GM12878 (cell line): ENCODE data around the gene SMPD1. TPM values are rescaled to one million over a fixed set of nuclear protein-coding genes. Genes with fewer than 3 reads are reported as not detected.

Experiments
- ATAC-seq: fragments of 200-7000 bp; cut with Tn5 transposase; 3 replicates; pipeline ENCODE4 v1.9.1; 2020; ENCODE audit warnings: mild to moderate bottlenecking, moderate library complexity
- BruUV-seq: library from RNA; stranded (reverse); fragments of 400-500 nt; replicated peaks from 2 replicates; lab custom pipeline; 2021; lab: Mats Ljungman, UMichigan
- CTCF ChIA-PET: fragments of 300-600 bp; sonication (Branson Sonifier 250); formaldehyde crosslinking; extraction: SDS; loops from one replicate; lab custom pipeline; 2021; ENCODE audit warnings: inconsistent platforms; lab: Yijun Ruan, JAX
- POLR2A ChIA-PET: fragments of 350-600 bp; formaldehyde crosslinking; extraction: SDS; loops from one replicate; lab custom pipeline; 2021; ENCODE audit warnings: inconsistent platforms; lab: Charles Lee
- RAD21 ChIA-PET: fragments of 300-600 bp; sonication (Branson Sonifier 250); formaldehyde crosslinking; loops from one replicate; lab custom pipeline; 2023; ENCODE audit warnings: antibody characterized with exemption; ENCODE audit not compliant: unreplicated experiment; lab: Charles Lee
- SMC1A ChIA-PET: fragments of 300-600 bp; sonication (Branson Sonifier 250); formaldehyde crosslinking; loops from one replicate; lab custom pipeline; 2023; ENCODE audit not compliant: unreplicated experiment, uncharacterized antibody; lab: Charles Lee
- DNase-seq: peaks from one replicate; pipeline ENCODE4 v3.0.0-alpha.2; 2011; ENCODE audit warnings: low read depth, low spot score
- FAIRE-seq: peaks from 3 replicates; lab custom pipeline; 2011; peaks lifted over from hg19 to GRCh38; lab: Jason Lieb, UNC
- H2AFZ ChIP-seq: 2 replicates; pipeline ENCODE4 v1.6.0; 2011; ENCODE audit warnings: low read depth, low read length, control low read depth; ENCODE audit not compliant: control insufficient read depth
- H3K27ac ChIP-seq: 2 replicates; pipeline ENCODE4 v1.5.1; 2011; ENCODE audit warnings: control low read depth; ENCODE audit not compliant: control insufficient read depth, insufficient read depth
- H3K27me3 ChIP-seq, 2 experiments: replicated peaks in 1 of 2; 2 replicates each; pipeline versions ENCODE4 v1.6.0 to v1.6.1; 2011; ENCODE audit warnings: low read length in 1 of 2; ENCODE audit not compliant: control insufficient read depth in 2 of 2, insufficient read depth in 2 of 2
- H3K36me3 ChIP-seq, 2 experiments: 2 replicates each; pipeline ENCODE4 v1.5.1; 2011; ENCODE audit warnings: low read length in 1 of 2; ENCODE audit not compliant: control insufficient read depth in 2 of 2, insufficient read depth in 2 of 2
- H3K4me1 ChIP-seq: 2 replicates; pipeline ENCODE4 v1.6.1; 2011; ENCODE audit warnings: mild to moderate bottlenecking, low read length, moderate library complexity, mixed read lengths; ENCODE audit not compliant: control insufficient read depth, insufficient read depth
- H3K4me2 ChIP-seq: 2 replicates; pipeline ENCODE4 v1.6.0; 2011; ENCODE audit warnings: control low read depth; ENCODE audit not compliant: control insufficient read depth, insufficient read depth
- H3K4me3 ChIP-seq: fragments of 200-600 bp; sonication (generic); 2 replicates; pipeline ENCODE4 v1.5.1; 2016
- H3K79me2 ChIP-seq: 2 replicates; pipeline ENCODE4 v1.6.0; 2011; ENCODE audit warnings: low read length; ENCODE audit not compliant: control insufficient read depth, insufficient read depth
- H3K9ac ChIP-seq: 2 replicates; pipeline ENCODE4 v1.8.0; 2011; ENCODE audit warnings: low read length, control low read depth, mixed read lengths; ENCODE audit not compliant: control insufficient read depth, insufficient read depth
- H3K9me3 ChIP-seq: replicated peaks from 3 replicates; pipeline ENCODE4 v1.5.1; 2011; ENCODE audit warnings: mild to moderate bottlenecking, low read length; ENCODE audit not compliant: control insufficient read depth, insufficient read depth
- H4K20me1 ChIP-seq: 2 replicates; pipeline ENCODE4 v1.6.0; 2011; ENCODE audit not compliant: control insufficient read depth, insufficient read depth
- ATF2 ChIP-seq: IDR thresholded peaks from 2 replicates; pipeline ENCODE4 v1.6.1; 2012; ENCODE audit warnings: low read length, inconsistent platforms
- CUX1 ChIP-seq: IDR thresholded peaks from 2 replicates; pipeline ENCODE4 v1.6.1; 2012; ENCODE audit warnings: improper control_type of control experiment, low read depth, low read length; ENCODE audit not compliant: insufficient replicate concordance
- GABPA ChIP-seq: IDR thresholded peaks from 2 replicates; pipeline ENCODE4 v1.6.1; 2014; ENCODE audit warnings: antibody characterized with exemption, low read depth, mild to moderate bottlenecking, inconsistent platforms
- NFYB ChIP-seq: IDR thresholded peaks from 2 replicates; pipeline ENCODE4 v1.6.1; 2011; ENCODE audit warnings: low read depth, mild to moderate bottlenecking, low read length, improper control_type of control experiment, moderate library complexity; ENCODE audit not compliant: insufficient read depth
- NR2F1 ChIP-seq: fragments of 450-650 bp; conservative IDR thresholded peaks from 2 replicates; pipeline ENCODE4 v1.6.1; 2017; ENCODE audit warnings: mild to moderate bottlenecking
- POU2F2 ChIP-seq: IDR thresholded peaks from 3 replicates; pipeline ENCODE4 v1.6.1; 2011; ENCODE audit warnings: low read depth, mild to moderate bottlenecking, low read length, borderline replicate concordance
- RELB ChIP-seq: fragments of 450-650 bp; IDR thresholded peaks from 2 replicates; pipeline ENCODE4 v1.6.1; 2017; ENCODE audit warnings: low read depth, mild to moderate bottlenecking, moderate library complexity
- SMAD1 ChIP-seq: fragments of 450-650 bp; IDR thresholded peaks from 2 replicates; pipeline ENCODE4 v1.6.1; 2018; ENCODE audit warnings: mild to moderate bottlenecking, low read depth; ENCODE audit not compliant: partially characterized antibody
- TARDBP ChIP-seq: IDR thresholded peaks from 2 replicates; pipeline ENCODE4 v1.6.1; 2016; ENCODE audit warnings: borderline replicate concordance
- ZBED1 ChIP-seq: IDR thresholded peaks from 2 replicates; pipeline ENCODE4 v1.6.1; 2016; ENCODE audit warnings: borderline replicate concordance
- ZBTB40 ChIP-seq: fragments of 450-650 bp; IDR thresholded peaks from 2 replicates; pipeline ENCODE4 v1.6.1; 2016; ENCODE audit warnings: mild to moderate bottlenecking, moderate library complexity, borderline replicate concordance
- ZZZ3 ChIP-seq: IDR thresholded peaks from 2 replicates; pipeline ENCODE4 v1.6.1; 2011; ENCODE audit warnings: low read depth; ENCODE audit not compliant: control insufficient read depth, insufficient read length
- WGBS: methylation state at CpG from one replicate; pipeline ENCODE4 v1.1.6; 2016; ENCODE audit warnings: low lambda C conversion rate; ENCODE audit not compliant: insufficient replicate concordance, insufficient coverage; ENCODE audit errors: missing lambda C conversion rate; 5-methylcytosine and 5-hydroxymethylcytosine counted together
- in situ Hi-C: fragments of 300-500 bp; cut with MboI; formaldehyde crosslinking; loops from 9 replicates; pipeline ENCODE4 v1.14.3; 2018; ENCODE audit warnings: mixed read lengths
- intact Hi-C: fragments of 100-400 bp; cut with micrococcal nuclease; formaldehyde crosslinking; loops from one replicate; pipeline ENCODE4 v1.14.2; 2022; ENCODE audit not compliant: unreplicated experiment
- polyA plus RNA-seq, 11 experiments: library from polyadenylated mRNA; depleted of rRNA in 4 of 11; unstranded in 6 of 11; stranded (reverse) in 5 of 11; fragments of >200 nt; fragmentation: Nextera tagmentation in 4 of 11; fragmentation: Illumina TruSeq in 1 of 11; extraction: Ambion mirVana in 4 of 11; extraction: Trizol in 1 of 11; gene quantifications; 1 replicate in 1 of 11; 2 replicates in 10 of 11; pipeline versions ENCODE4 v1.2.1 to v1.2.3, GENCODE V29; 2011 to 2016; ENCODE audit warnings: inconsistent platforms in 2 of 11, missing spikeins in 2 of 11, low read depth in 1 of 11
- total RNA-seq, 4 experiments: library from RNA; depleted of rRNA in 3 of 4; stranded (reverse); fragments of >200 nt in 3 of 4; fragmentation: Illumina TruSeq in 1 of 4; extraction: Trizol in 1 of 4; gene quantifications; 2 replicates each; pipeline versions ENCODE4 v1.2.1 to v1.2.3, GENCODE V29; 2013 to 2021

Gene SMPD1
- total and polyA plus RNA-seq, 10 of the 15 experiments (the other 5 are each of a cell fraction or from before 2014, with no cell fraction given) = 1.4 to 13.7 (median 6.2) TPM

- no peak overlapping the region for H3K4me2 ChIP-seq
- WGBS = 63% methylated on average over 6 of the region's 6 CpGs
- peaks cover 0 to 3% of the 10 kb centered on the region in 2 experiments; a peak in 1 of 4 replicates for H3K27me3 ChIP-seq
- H3K4me1 ChIP-seq = no peaks in the 10 kb centered on the region
- no peak overlapping the region for H3K9ac ChIP-seq
- in situ Hi-C loops (no loop called here), intact Hi-C loops (no loop called here)
- ChIA-PET CTCF (interaction anchor here (0.7 to 14.2 kb wide), 3 partner anchors 9 to 111 kb away, joined by 3 to 560 read pairs (median 16); partner anchors contain the start of gene HPX), SMC1A (no interaction called here), POLR2A (no interaction called here), RAD21 (interaction anchor here (2.7 kb wide), 1 partner anchor 9 kb away, joined by 7 read pairs; no protein-coding TSS in a partner anchor)
- H3K4me3 ChIP-seq = no peak overlapping the region
- H2AFZ ChIP-seq = no peak overlapping the region
- H3K27ac ChIP-seq = no peak overlapping the region
- H3K36me3 ChIP-seq = no peaks in the 10 kb centered on the region
- FAIRE-seq (no peak), ATAC-seq (no peak), DNase-seq (no peak)
- H4K20me1 ChIP-seq = no peaks in the 10 kb centered on the region
- no TSS peak for BruUV-seq
- no peaks in the 10 kb centered on the region for H3K9me3 ChIP-seq
- H3K79me2 ChIP-seq = no peaks in the 10 kb centered on the region
- no peak for TF ChIP-seq ATF2
- TF ChIP-seq GABPA = no peak
- no peak for TF ChIP-seq TARDBP
- TF ChIP-seq RELB = no peak
- no peak for TF ChIP-seq ZZZ3
- TF ChIP-seq CUX1 = no peak
- TF ChIP-seq ZBTB40 = no peak
- TF ChIP-seq SMAD1 = no peak
- no peak for TF ChIP-seq POU2F2
- TF ChIP-seq NFYB = no peak
- TF ChIP-seq ZBED1 = no peak
- TF ChIP-seq NR2F1 = no peak
Measured at GRCh38 chr11:6371825-6372224, 18.4 kb upstream of the SMPD1 start.
